Measurements from ENCODE around the gene PTCD1.

Gene PTCD1

GRCh38 chr7:99429756-99430155, 8.8 kb downstream of the PTCD1 start:
- no peak overlapping the region for H3K9ac ChIP-seq (ENCODE audit: low read length)

GRCh38 chr7:99428972-99429566, 9.5 kb downstream of the PTCD1 start:
- H3K79me2 ChIP-seq (ENCODE audit: low read length), result no peaks in the 10 kb centered on the region
- no peak for DNase-seq
- H3K4me1 ChIP-seq (ENCODE audit: low read length), result no peaks in the 10 kb centered on the region
- H3K36me3 ChIP-seq (replicated peaks; ENCODE audit: insufficient read depth, low read length), result no peaks in the 10 kb centered on the region
- H3K9me3 ChIP-seq (replicated peaks; ENCODE audit: insufficient read depth, low read length), result no peaks in the 10 kb centered on the region
- H3K27me3 ChIP-seq (replicated peaks; ENCODE audit: insufficient read depth, low read length), result no peaks in the 10 kb centered on the region
- H3K4me3 ChIP-seq (ENCODE audit: low read length), result no peak overlapping the region
- no peaks in the 10 kb centered on the region for H4K20me1 ChIP-seq (ENCODE audit: insufficient read depth, low read length)
- H3K4me2 ChIP-seq (ENCODE audit: low read depth, low read length), result no peak overlapping the region
- no peak overlapping the region for H3K9ac ChIP-seq (ENCODE audit: low read length)
- no peaks in the 10 kb centered on the region for H3K9me2 ChIP-seq (replicated peaks; ENCODE audit: insufficient read depth, low read length)
- TF ChIP-seq EZH2 (optimal IDR thresholded peaks at IDR 0.05; ENCODE audit: low read depth, low read length) (no peak), CTCF (IDR thresholded peaks at IDR 0.05; ENCODE audit: low read length) (no peak), EZH2phosphoT487 (IDR thresholded peaks at IDR 0.05; ENCODE audit: low read length) (no peak)
- H2AFZ ChIP-seq (ENCODE audit: low read length), result no peak overlapping the region
- H3F3A ChIP-seq (ENCODE audit: insufficient read depth, low read length), result no peaks in the 10 kb centered on the region
- no peak overlapping the region for H3K27ac ChIP-seq (ENCODE audit: low read length)

More at GRCh38 chr7:99429756-99430155, 8.8 kb downstream of the PTCD1 start:
- no peak for TF ChIP-seq EZH2phosphoT487 (IDR thresholded peaks at IDR 0.05; ENCODE audit: low read length)
- no peak for TF ChIP-seq EZH2 (optimal IDR thresholded peaks at IDR 0.05; ENCODE audit: low read depth, low read length)
- no peak for TF ChIP-seq CTCF (IDR thresholded peaks at IDR 0.05; ENCODE audit: low read length)
- Histone ChIP-seq H3K27me3 (replicated peaks; ENCODE audit: insufficient read depth, low read length) (no peaks in the 10 kb centered on the region), H3K27ac (ENCODE audit: low read length) (no peak overlapping the region), H3K4me3 (ENCODE audit: low read length) (no peak overlapping the region), H3K4me2 (ENCODE audit: low read depth, low read length) (no peak overlapping the region), H3K36me3 (replicated peaks; ENCODE audit: insufficient read depth, low read length) (no peaks in the 10 kb centered on the region), H3K9me3 (replicated peaks; ENCODE audit: insufficient read depth, low read length) (no peaks in the 10 kb centered on the region), H3K4me1 (ENCODE audit: low read length) (no peaks in the 10 kb centered on the region), H2AFZ (ENCODE audit: low read length) (no peak overlapping the region), H3K9me2 (replicated peaks; ENCODE audit: insufficient read depth, low read length) (no peaks in the 10 kb centered on the region), H4K20me1 (ENCODE audit: insufficient read depth, low read length) (no peaks in the 10 kb centered on the region), H3F3A (ENCODE audit: insufficient read depth, low read length) (no peaks in the 10 kb centered on the region), H3K79me2 (ENCODE audit: low read length) (no peaks in the 10 kb centered on the region)
- no peak for DNase-seq

DNA sequence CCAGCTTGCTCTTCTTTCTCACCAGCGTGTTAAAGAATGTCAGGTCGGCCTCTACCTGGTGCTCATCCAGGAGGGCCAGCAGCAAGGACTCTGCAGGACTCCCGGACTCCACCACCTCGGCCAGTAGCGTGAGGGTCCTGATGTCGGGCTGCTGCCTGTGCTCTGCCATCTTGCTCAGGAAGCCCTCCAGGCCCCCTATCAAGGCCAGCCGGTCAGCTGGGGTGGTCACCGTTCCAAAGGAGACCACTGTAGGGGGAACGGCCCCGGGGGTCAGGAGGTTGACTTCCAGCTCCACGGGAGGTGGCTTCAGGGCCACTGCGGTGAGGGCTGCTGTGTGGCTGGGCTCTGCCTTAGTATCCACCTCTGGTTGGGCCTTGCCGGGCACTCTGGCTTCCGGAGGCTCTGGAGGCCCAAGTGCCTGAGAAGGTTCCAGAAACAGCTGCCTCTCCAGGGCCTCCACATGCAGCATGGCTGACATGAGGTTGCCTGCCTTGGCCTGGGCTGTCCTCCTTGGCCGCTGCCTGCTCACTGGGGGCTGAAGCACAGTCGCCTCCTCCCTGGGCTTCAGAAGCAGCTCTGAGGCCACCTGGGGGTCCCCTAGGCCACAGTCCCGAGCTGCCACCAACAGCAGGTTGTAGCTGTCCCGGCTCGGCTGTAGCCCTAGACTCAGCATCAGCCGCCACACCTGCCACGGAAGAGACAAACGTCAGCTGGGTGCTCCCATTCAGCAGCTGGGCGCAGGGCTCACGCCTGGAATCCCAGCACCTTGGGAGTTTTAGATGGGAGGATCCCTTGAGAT, 13.5 kb downstream of the PTCD1 start:
- Histone ChIP-seq H3K79me2 (ENCODE audit: low read length) (no peaks in the 10 kb centered on the region), H3K4me2 (ENCODE audit: low read depth, low read length) (no peak overlapping the region), H3K27ac (ENCODE audit: low read length) (no peak overlapping the region), H3F3A (ENCODE audit: insufficient read depth, low read length) (no peaks in the 10 kb centered on the region), H3K9me2 (replicated peaks; ENCODE audit: insufficient read depth, low read length) (no peaks in the 10 kb centered on the region), H2AFZ (ENCODE audit: low read length) (no peak overlapping the region), H3K4me3 (ENCODE audit: low read length) (no peak overlapping the region), H3K27me3 (replicated peaks; ENCODE audit: insufficient read depth, low read length) (no peaks in the 10 kb centered on the region), H3K9ac (ENCODE audit: low read length) (no peak overlapping the region), H3K9me3 (replicated peaks; ENCODE audit: insufficient read depth, low read length) (no peaks in the 10 kb centered on the region), H4K20me1 (ENCODE audit: insufficient read depth, low read length) (no peaks in the 10 kb centered on the region), H3K36me3 (replicated peaks; ENCODE audit: insufficient read depth, low read length) (no peaks in the 10 kb centered on the region), H3K4me1 (ENCODE audit: low read length) (no peaks in the 10 kb centered on the region)
- TF ChIP-seq EZH2 (optimal IDR thresholded peaks at IDR 0.05; ENCODE audit: low read depth, low read length) (no peak), CTCF (IDR thresholded peaks at IDR 0.05; ENCODE audit: low read length) (no peak), EZH2phosphoT487 (IDR thresholded peaks at IDR 0.05; ENCODE audit: low read length) (no peak)
- DNase-seq, result no peak
